Cardiac ventricle fibroblast (primary cell): ENCODE data around the gene OVAAL. TPM values are rescaled to one million over a fixed set of nuclear protein-coding genes. Genes with fewer than 3 reads are reported as not detected.

Experiments
- total RNA-seq: library from RNA; depleted of rRNA; stranded (reverse); fragments of >200 nt; gene quantifications from 2 replicates; pipeline ENCODE4 v1.2.3, GENCODE V29; 2015

Gene OVAAL
- total RNA-seq = not detected in 2 replicates

DNA sequence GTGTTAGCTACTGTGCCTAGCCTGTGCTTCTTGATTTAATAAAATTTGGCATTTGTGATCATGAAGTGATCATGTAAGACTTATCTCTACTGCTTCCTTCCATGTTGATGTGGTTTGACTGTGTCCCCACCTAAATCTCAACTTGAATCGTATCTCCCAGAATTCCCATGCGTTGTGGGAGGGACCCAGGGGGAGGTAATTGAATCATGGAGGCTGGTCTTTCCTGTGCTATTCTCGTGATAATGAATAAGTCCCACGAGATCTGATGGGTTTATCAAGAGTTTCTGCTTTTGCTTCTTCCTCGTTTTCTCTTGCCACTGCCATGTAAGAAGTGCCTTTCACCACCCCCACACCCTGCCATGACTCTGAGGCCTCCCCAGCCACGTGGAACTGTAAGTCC lies at the start of gene OVAAL:
TSS of gene OVAAL (plus strand) at position 301 of the 400 bp plus-strand sequence.

Other genes starting within 250 kb of the OVAAL start
- gene ACBD6, start 56.4 kb upstream of the OVAAL start, total RNA-seq = 32.2 and 35.4 TPM in 2 replicates
- 9.2 and 9.8 TPM in 2 replicates for gene XPR1, start 73.1 kb downstream of the OVAAL start, total RNA-seq